ENCODE data around the gene HM13. TPM values are rescaled to one million over a fixed set of nuclear protein-coding genes. Genes with fewer than 3 reads are reported as not detected.

Gene HM13
- total RNA-seq, 1 experiment from 2014 or later, result 183 TPM

- TF ChIP-seq REST (IDR thresholded peaks at IDR 0.05; ENCODE audit: low read depth) (no peak), TCF7L2 (IDR thresholded peaks at IDR 0.05; ENCODE audit: borderline replicate concordance, extremely low read depth, insufficient read depth, insufficient read length) (no peak), EZH2 (IDR thresholded peaks at IDR 0.05) (no peak), FOSL1 (IDR thresholded peaks at IDR 0.05; ENCODE audit: low read depth) (no peak), SRF (IDR thresholded peaks at IDR 0.05; ENCODE audit: low read depth) (no peak), JUND (IDR thresholded peaks at IDR 0.05) (no peak), CTCF (IDR thresholded peaks at IDR 0.05 in 2 of 3, conservative IDR thresholded peaks at IDR 0.05 in 1 of 3; ENCODE audit: borderline replicate concordance in 1 of 3, insufficient read depth in 1 of 3, low read depth in 2 of 3, low read length in 2 of 3) (no peak), CEBPB (IDR thresholded peaks at IDR 0.05; ENCODE audit: low read depth) (no peak), MAX (IDR thresholded peaks at IDR 0.05) (no peak), POLR2A (IDR thresholded peaks at IDR 0.05; ENCODE audit: borderline replicate concordance, extremely low read depth, insufficient read depth, insufficient read length) (no peak), RAD21 (IDR thresholded peaks at IDR 0.05; ENCODE audit: low read depth) (no peak), YY1 (IDR thresholded peaks at IDR 0.05; ENCODE audit: extremely low read depth, insufficient replicate concordance, low read depth, low read length) (no peak), SIN3A (IDR thresholded peaks at IDR 0.05; ENCODE audit: low read depth) (no peak), ZNF274 (IDR thresholded peaks at IDR 0.05; ENCODE audit: low read depth, low read length) (no peak), EZH2phosphoT487 (IDR thresholded peaks at IDR 0.05; ENCODE audit: borderline replicate concordance) (no peak), ZFX (IDR thresholded peaks at IDR 0.05) (no peak), ZBTB33 (IDR thresholded peaks at IDR 0.05; ENCODE audit: extremely low read depth, insufficient replicate concordance, low read length) (no peak)
- ATAC-seq (no peak), DNase-seq (ENCODE audit: low read depth, low spot score) (no peak)
- no peaks in the 10 kb centered on the region for H3K36me3 ChIP-seq (ENCODE audit: control insufficient read depth in 1 of 2, insufficient read depth in 2 of 2, low read length in 2 of 2)
- no peaks in the 10 kb centered on the region for H3K9me3 ChIP-seq (ENCODE audit: control insufficient read depth in 1 of 2, insufficient read depth in 1 of 2, low read depth in 1 of 2, low read length in 2 of 2)
- H3K9ac ChIP-seq (ENCODE audit: low read length), result no peak overlapping the region
- POLR2A ChIA-PET, result interaction anchor here (1.5 to 28.6 kb wide), 3 partner anchors 10 to 28 kb away, joined by 4 to 1106 read pairs (median 30); partner anchors contain the start of gene ID1
- CTCF ChIA-PET, result interaction anchor here (0.6 to 0.7 kb wide), 2 partner anchors 14 to 20 kb away, joined by 3 to 6 read pairs; no protein-coding TSS in a partner anchor
- RAD21 ChIA-PET (ENCODE audit: low non-redundant PET in 1 of 2, low total read pairs in 2 of 2, uncharacterized antibody in 2 of 2, unreplicated experiment in 2 of 2), result no interaction called here
- intact Hi-C loops (cut with micrococcal nuclease), result no loop called here
- H3K79me2 ChIP-seq (ENCODE audit: insufficient read depth, low read length), result 0 out of 2 replicates have a peak, but pooled peaks cover 7% of the 10 kb centered on the region
- H2AFZ ChIP-seq (ENCODE audit: low read depth, low read length, poor library complexity, severe bottlenecking), result no peak overlapping the region
- no TSS peak for BruUV-seq (replicated peaks)
- H3K27ac ChIP-seq (ENCODE audit: low read depth, low read length), result peak overlapping the region; percentile 20; the same call in 1 of the 2 replicates
- peaks cover 36 to 46% of the 10 kb centered on the region in 2 experiments for H3K4me1 ChIP-seq (ENCODE audit: control insufficient read depth in 1 of 2, insufficient read depth in 2 of 2, low read length in 2 of 2)
- H3K4me3 ChIP-seq (replicated peaks in 1 of 2; ENCODE audit: low read depth in 1 of 2, low read length in 2 of 2), result no peak overlapping the region
- H3K4me2 ChIP-seq (ENCODE audit: low read length), result no peak overlapping the region
- no peaks in the 10 kb centered on the region for H3K9me2 ChIP-seq (ENCODE audit: insufficient read depth)
- no peaks in the 10 kb centered on the region for H3K27me3 ChIP-seq (ENCODE audit: insufficient read depth, low read length)
- no peaks in the 10 kb centered on the region for H4K20me1 ChIP-seq (ENCODE audit: insufficient read depth)
These were observed 62.5 kb downstream of the HM13 start for GRCh38 chr20:31576751-31577150.

Measured in HCT116 (cell line).